CD4-positive, alpha-beta T cell treated with Interleukin-4 for 1 hour (primary cell): ENCODE measurements around the gene TAGLN.

Experiments used
- DNase-seq, 2 donors: peaks; one replicate each; pipeline ENCODE4 v3.0.0-alpha.2; 2020 to 2022

The TAGLN gene

DNA sequence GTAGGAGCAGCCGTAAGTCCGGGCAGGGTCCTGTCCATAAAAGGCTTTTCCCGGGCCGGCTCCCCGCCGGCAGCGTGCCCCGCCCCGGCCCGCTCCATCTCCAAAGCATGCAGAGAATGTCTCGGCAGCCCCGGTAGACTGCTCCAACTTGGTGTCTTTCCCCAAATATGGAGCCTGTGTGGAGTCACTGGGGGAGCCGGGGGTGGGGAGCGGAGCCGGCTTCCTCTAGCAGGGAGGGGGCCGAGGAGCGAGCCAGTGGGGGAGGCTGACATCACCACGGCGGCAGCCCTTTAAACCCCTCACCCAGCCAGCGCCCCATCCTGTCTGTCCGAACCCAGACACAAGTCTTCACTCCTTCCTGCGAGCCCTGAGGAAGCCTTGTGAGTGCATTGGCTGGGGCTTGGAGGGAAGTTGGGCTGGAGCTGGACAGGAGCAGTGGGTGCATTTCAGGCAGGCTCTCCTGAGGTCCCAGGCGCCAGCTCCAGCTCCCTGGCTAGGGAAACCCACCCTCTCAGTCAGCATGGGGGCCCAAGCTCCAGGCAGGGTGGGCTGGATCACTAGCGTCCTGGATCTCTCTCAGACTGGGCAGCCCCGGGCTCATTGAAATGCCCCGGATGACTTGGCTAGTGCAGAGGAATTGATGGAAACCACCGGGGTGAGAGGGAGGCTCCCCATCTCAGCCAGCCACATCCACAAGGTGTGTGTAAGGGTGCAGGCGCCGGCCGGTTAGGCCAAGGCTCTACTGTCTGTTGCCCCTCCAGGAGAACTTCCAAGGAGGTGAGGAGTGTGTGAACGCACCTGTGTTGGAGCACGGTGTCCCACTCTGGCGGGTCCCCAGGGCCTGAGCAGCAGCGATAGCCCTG, at the start of gene TAGLN:
Gene TAGLN, plus strand, starts transcription at position 318 of the 863 bp plus-strand sequence. CDS start 3,644 bp downstream, outside the sequence.
- DNase-seq = no peak

DNA sequence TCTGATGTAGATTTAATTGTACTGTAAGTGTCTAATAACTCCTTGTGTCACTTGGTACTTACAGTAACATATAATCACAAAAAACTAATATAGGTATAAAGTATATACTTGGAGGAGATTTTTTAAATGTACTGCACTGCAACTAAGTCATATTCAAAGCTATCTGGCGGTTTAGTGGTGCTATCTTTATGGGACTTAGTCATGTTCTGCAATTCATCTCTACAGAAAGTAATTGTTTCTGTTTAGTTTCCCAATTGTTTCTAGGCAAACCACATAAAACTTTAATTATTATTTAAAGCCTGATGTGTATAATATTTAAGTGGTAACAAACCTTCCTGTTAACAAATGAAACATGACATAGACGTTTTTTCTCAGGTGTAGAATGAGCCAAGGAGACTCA, 47.1 kb upstream of the TAGLN start:
- no peak for DNase-seq

- DNase-seq = no peak
Measured at GRCh38 chr11:117154468-117154867, 44.7 kb upstream of the TAGLN start.

DNA sequence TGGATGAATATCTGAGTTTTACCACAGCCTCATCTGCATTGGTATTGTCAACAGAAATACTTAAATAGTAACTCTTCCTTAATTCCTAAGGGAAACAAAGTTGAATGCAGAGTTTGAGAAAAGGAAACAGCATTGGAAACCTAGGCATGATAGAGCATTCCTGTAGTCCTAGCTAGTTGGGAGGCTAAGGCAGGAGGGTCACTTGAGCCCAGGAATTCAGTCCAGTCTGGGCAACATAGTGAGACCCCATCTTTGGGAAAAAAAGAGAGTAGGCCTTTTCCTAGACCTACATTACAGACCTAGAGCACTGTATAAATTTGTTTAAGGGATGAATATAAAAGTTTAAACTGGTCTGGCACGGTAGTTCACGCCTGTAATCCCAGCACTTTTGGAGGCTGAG, 41.7 kb upstream of the TAGLN start:
- DNase-seq = no peak

- DNase-seq = no peak
Measured at GRCh38 chr11:117159892-117160291, 39.3 kb upstream of the TAGLN start.

GRCh38 chr11:117160826-117161225, 38.3 kb upstream of the TAGLN start:
- no peak for DNase-seq

DNA sequence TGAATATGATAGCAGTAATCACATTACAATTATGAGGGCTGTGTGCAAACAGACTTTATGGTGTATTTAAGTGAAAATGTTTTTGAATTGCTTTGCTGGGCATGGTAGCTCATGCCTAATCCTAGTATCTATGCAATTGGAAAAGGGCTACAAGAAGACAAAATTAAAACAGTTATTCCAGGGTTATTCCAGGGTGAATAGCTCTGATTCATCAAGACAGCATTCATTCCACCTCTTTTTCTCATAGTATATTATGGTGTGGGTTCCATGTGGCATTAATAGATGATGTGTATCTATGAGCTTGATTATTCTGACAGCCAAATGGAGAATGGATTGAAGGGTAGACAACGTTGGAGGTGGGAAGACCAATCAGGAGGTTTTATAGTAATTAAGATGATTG, 32.7 kb upstream of the TAGLN start:
- no peak for DNase-seq

GRCh38 chr11:117169736-117170135, 29.4 kb upstream of the TAGLN start:
- no peak for DNase-seq

DNA sequence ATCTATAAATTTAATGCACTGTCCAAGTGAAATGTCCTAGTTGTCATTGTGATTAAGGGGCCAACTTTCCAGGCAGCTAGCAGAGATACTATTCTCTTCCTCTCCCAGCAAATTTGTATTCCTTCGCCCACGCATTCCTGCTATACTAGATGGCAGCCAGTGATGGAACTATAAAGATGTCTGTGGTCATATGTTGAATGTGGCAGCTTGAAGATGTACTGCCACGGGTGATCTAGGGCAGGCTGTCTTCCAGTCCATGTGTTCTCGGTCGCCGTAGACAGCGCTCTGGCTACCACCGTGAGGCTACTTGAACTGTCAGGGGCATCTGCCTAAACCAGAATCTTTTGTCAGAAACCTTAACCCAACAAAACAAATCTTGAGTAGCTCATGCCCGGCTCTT, 29.0 kb upstream of the TAGLN start:
- DNase-seq = no peak

- no peak for DNase-seq
Measured at GRCh38 chr11:117171007-117171403, 28.2 kb upstream of the TAGLN start.

GRCh38 chr11:117171404-117172061, 27.6 kb upstream of the TAGLN start:
- no peak for DNase-seq

- no peak for DNase-seq
Measured at GRCh38 chr11:117172724-117173421, 26.3 kb upstream of the TAGLN start.

DNA sequence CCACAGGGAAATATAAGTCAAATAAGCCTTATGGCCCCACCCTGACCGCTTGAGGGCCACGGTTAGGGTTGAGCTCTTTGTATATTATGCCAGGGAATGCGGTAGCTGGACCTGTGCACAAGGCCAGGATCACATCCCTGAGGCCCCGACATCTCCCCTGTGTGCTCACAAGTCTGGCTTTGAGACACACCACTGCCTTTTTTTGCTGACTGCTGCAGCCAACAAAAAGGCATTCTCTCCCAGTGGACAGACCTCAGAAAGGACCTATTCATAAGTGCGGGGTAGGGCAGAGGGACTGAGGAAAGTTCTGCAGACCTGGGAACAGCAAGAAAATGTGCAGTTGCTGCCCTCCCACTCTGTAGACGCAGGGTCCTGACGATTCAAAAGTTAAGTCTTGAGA, 24.1 kb upstream of the TAGLN start:
- DNase-seq = no peak

GRCh38 chr11:117175781-117176180, 23.4 kb upstream of the TAGLN start:
- DNase-seq = no peak

GRCh38 chr11:117176186-117176585, 23.0 kb upstream of the TAGLN start:
- no peak for DNase-seq

- DNase-seq = no peak
Measured at GRCh38 chr11:117177534-117178209, 21.5 kb upstream of the TAGLN start.

DNA sequence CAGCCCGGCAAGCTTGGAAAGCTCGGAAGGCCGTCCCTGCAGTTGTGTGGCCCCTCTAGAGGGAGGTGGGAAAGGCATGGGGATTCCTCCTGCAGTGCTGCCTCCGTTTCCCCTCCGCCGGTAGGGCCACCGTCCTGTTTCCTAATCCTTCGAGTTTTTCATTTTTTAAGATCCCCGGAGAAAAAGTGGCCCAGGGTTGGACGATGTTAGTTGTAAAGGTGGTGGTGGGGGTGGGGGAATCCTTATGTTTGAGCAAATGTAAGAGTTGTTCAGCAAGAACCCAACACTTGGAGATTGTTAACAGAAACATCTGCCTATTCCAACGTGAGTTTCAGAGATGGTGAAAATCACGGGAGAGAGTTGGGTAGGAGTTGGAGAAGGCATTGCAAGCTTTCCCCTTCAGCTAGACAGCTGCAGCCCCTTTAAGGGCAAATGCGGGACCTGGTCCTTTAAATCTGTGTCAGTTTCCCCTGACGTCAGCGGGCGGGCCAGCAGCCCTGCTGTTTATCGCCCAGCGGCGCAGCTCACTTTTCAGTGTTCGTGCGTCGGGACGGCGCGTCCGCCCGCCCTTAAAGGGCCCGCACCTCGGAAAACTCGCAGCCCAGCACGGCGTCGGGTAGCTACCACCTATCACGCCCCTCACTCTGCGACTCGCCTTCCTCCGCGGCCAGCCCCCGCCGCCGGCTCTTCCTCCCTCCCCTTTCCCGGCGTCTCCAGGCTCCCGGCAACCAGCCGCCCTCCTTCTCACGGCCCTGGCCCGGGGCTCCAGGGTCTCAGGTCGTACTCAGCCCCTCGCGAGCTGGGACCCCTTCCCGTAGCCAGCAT, 20.7 kb upstream of the TAGLN start, which contains the start of gene SIDT2:
Gene SIDT2, plus strand, starts transcription at position 534 of the 825 bp plus-strand sequence. CDS start 521 bp downstream, outside the sequence.
- DNase-seq = peak; percentile 88 to 90

DNA sequence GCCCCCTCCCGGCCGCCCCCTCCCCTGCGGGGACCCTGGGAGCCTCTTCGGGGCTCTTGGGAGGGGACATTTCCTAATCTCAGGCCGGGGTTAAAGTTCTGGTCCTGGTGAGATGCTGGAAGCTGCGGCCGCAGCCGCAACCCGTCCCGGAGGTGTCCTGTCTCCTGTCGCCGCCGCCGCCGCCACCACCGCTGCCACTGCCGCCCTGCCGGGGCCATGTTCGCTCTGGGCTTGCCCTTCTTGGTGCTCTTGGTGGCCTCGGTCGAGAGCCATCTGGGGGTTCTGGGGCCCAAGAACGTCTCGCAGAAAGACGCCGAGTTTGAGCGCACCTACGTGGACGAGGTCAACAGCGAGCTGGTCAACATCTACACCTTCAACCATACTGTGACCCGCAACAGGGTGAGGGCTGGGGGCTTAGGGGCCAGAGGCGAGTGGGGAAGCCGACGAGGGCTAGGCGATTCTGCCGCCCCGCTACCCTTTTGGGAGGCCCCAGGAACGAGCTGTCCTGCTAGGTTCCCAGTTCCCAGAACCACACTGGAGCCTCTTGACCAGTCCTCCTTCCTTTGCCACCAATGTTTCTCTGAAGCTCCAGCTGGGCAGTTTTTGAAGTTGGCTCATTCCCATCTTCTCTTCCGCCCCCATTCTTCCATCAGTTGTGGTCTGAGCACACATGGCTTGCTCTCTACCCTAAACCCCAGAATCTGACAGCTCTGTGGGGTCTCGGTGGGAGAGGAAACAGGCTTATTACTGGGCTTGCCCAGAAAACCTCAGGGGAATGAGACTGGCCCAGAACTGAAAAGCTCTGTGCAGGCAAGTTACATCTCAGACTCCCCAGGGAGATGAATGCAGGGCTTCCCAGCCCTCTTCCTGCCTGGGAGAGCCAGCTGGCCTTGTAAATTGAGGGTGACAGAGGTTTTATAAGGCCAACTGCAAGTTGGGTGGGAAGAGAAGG, 19.8 kb upstream of the TAGLN start:
- peak; percentile 48 to 50 for DNase-seq

DNA sequence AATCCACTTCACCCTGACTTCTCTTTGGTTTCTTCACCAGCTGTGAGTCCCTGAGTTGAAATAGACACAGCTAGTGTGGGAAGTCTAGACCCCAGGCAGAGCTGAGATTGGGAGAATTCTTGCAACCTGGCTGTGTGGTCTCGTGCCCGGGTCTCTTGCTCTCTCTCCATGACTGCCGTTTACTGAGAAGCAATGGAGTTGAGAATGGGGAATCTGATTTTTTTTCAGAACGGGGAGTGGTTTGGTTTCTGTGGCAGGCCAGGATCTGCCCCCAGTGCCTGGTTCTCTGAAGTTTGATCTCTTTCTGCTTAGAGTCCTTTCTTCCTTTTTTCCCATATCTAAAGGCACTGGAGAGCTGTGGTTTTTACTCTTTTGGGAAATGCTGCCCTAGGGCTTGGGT, 19.1 kb upstream of the TAGLN start:
- no peak for DNase-seq

GRCh38 chr11:117180661-117181585, 18.2 kb upstream of the TAGLN start:
- DNase-seq = peak; percentile 71 to 74
